Neuronal stem cell (in vitro differentiated cells): ENCODE measurements around the gene LSM14B.

Experiments
- DNase-seq: peaks from one replicate; pipeline ENCODE4 v3.0.0-alpha.2; 2013; ENCODE audit warnings: low spot score
- H2AFZ ChIP-seq: one replicate; pipeline ENCODE4 v1.6.1; 2013; ENCODE audit warnings: mild to moderate bottlenecking, low read length, inconsistent platforms
- H2AK5ac ChIP-seq: 2 replicates; pipeline ENCODE4 v1.6.1; 2013; ENCODE audit warnings: low read depth, mild to moderate bottlenecking, inconsistent platforms, low read length, moderate library complexity, mixed read lengths
- H2BK120ac ChIP-seq: 2 replicates; pipeline ENCODE4 v1.6.1; 2013; ENCODE audit warnings: low read depth, mild to moderate bottlenecking, inconsistent platforms, low read length, moderate library complexity, mixed read lengths
- H2BK12ac ChIP-seq: one replicate; pipeline ENCODE4 v1.6.1; 2013; ENCODE audit warnings: low read length, inconsistent platforms
- H2BK15ac ChIP-seq: 2 replicates; pipeline ENCODE4 v1.6.1; 2013; ENCODE audit warnings: mild to moderate bottlenecking, low read length, inconsistent platforms, mixed read lengths
- H2BK5ac ChIP-seq: one replicate; pipeline ENCODE4 v1.6.1; 2013; ENCODE audit warnings: inconsistent platforms, mild to moderate bottlenecking, low read length, moderate library complexity
- H3K14ac ChIP-seq: one replicate; pipeline ENCODE4 v1.6.1; 2013; ENCODE audit warnings: low read length, inconsistent platforms
- H3K18ac ChIP-seq: 2 replicates; pipeline ENCODE4 v1.6.1; 2013; ENCODE audit warnings: low read length, inconsistent platforms
- H3K23ac ChIP-seq: 2 replicates; pipeline ENCODE4 v1.6.1; 2013; ENCODE audit warnings: low read depth, mild to moderate bottlenecking, mixed read lengths, low read length, inconsistent platforms; ENCODE audit not compliant: poor library complexity
- H3K27ac ChIP-seq: replicated peaks from 3 replicates; pipeline ENCODE4 v1.5.1; 2013; ENCODE audit warnings: low read length, inconsistent platforms
- H3K27me3 ChIP-seq, 3 experiments: 2 replicates each; pipeline ENCODE4 v1.6.1; 2013; ENCODE audit warnings: low read length in 3 of 3, mild to moderate bottlenecking in 2 of 3, inconsistent platforms in 1 of 3, low read depth in 1 of 3, mixed read lengths in 1 of 3, moderate library complexity in 1 of 3; ENCODE audit not compliant: control insufficient read depth in 3 of 3, insufficient read depth in 3 of 3
- H3K36me3 ChIP-seq, 2 donors: replicated peaks in 1 of 2; 2 replicates each; pipeline ENCODE4 v1.6.1; 2013; ENCODE audit warnings: low read length in 2 of 2; ENCODE audit not compliant: control insufficient read depth in 2 of 2, insufficient read depth in 2 of 2
- H3K4ac ChIP-seq: 2 replicates; pipeline ENCODE4 v1.6.1; 2013; ENCODE audit warnings: inconsistent platforms, mild to moderate bottlenecking, low read length, moderate library complexity
- H3K4me1 ChIP-seq, 2 donors: 1 replicate in 1 of 2; 2 replicates in 1 of 2; pipeline ENCODE4 v1.6.1; 2013; ENCODE audit warnings: low read length in 2 of 2, low read depth in 1 of 2; ENCODE audit not compliant: control insufficient read depth in 2 of 2, insufficient read depth in 1 of 2
- H3K4me2 ChIP-seq: one replicate; pipeline ENCODE4 v1.6.1; 2013; ENCODE audit warnings: mild to moderate bottlenecking, low read length, inconsistent platforms; ENCODE audit not compliant: insufficient read depth, poor library complexity, severe bottlenecking
- H3K4me3 ChIP-seq, 2 donors: 2 replicates each; pipeline ENCODE4 v1.5.1; 2013; ENCODE audit warnings: low read length in 2 of 2, mild to moderate bottlenecking in 2 of 2, inconsistent platforms in 1 of 2, moderate library complexity in 1 of 2
- H3K79me1 ChIP-seq: one replicate; pipeline ENCODE4 v1.6.1; 2013; ENCODE audit warnings: low read depth, mild to moderate bottlenecking, inconsistent platforms, low read length, moderate library complexity
- H3K9ac ChIP-seq: one replicate; pipeline ENCODE4 v1.6.1; 2013; ENCODE audit warnings: mild to moderate bottlenecking, low read depth, low read length, inconsistent platforms; ENCODE audit not compliant: poor library complexity
- H3K9me3 ChIP-seq, 2 donors: replicated peaks in 1 of 2; 2 replicates each; pipeline versions ENCODE3 to v1.6.1; 2013; ENCODE audit warnings: low read length in 2 of 2, mild to moderate bottlenecking in 2 of 2, inconsistent platforms in 1 of 2, low read depth in 1 of 2, mixed read lengths in 1 of 2, moderate library complexity in 1 of 2; ENCODE audit not compliant: control insufficient read depth in 2 of 2, insufficient read depth in 1 of 2
- H4K8ac ChIP-seq: one replicate; pipeline ENCODE4 v1.6.1; 2013; ENCODE audit warnings: low read depth, mild to moderate bottlenecking, inconsistent platforms, low read length, moderate library complexity
- H4K91ac ChIP-seq: one replicate; pipeline ENCODE4 v1.6.1; 2013; ENCODE audit warnings: low read length, low read depth, mild to moderate bottlenecking, inconsistent platforms; ENCODE audit not compliant: poor library complexity
- WGBS, 2 donors: extraction: QIAGEN DNeasy Blood & Tissue Kit; methylation state at CpG; one replicate each; pipeline ENCODE4 v1.1.7; 2013; ENCODE audit warnings: missing lambda C conversion rate in 2 of 2, mixed read lengths in 1 of 2; ENCODE audit not compliant: insufficient read length in 2 of 2, insufficient replicate concordance in 1 of 2; ENCODE audit errors: extremely low coverage in 2 of 2; 5-methylcytosine and 5-hydroxymethylcytosine counted together

LSM14B gene

DNA sequence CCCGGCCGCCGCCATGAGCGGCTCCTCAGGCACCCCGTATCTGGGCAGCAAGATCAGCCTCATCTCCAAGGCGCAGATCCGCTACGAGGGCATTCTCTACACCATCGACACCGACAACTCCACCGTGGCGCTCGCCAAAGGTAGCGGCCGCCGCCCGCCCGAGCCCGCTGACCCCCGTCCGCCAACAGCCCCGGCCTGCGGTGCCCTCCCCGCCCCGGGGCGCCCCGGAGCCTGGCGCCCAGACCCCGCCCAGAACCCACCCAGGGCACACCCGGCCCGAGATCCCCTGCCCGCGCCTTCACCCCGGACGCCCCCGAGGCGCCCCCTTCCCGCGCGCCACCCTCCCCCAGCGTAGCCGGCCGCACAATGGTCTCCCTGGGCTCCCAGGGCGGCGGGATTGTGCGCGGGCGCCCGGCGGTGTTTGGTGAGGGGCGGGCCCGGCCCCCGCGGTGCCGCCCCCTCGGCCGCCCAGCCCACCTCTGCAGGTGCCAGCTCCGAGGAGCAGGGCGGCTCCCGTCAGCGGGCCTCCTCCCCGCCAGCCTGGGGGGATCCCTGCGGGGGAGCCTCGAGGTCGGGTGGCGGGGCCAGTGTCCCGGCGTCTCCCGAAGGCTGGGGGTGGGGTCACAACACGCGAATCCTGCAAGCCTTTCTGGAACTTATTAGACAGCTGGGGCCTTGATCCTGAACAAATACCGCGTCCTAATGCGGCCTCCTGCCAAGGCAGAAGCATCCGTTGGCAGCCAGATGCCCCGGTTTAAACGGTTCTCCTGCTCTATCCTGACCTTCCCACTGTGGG lies 577 bp downstream of the LSM14B start:
- DNase-seq: no peak
- peak overlapping the region; percentile 75 for H2AFZ ChIP-seq
- peak overlapping the region; percentile 80 for H3K4me2 ChIP-seq
- H3K18ac ChIP-seq: peak overlapping the region; percentile 100
- no peaks in the 10 kb centered on the region for H3K27me3 ChIP-seq
- no peak overlapping the region for H4K8ac ChIP-seq
- peak overlapping the region; percentile 27 for H3K23ac ChIP-seq
- peak overlapping the region; percentile 72 for H3K14ac ChIP-seq
- peaks cover 17% of the 10 kb centered on the region for H3K79me1 ChIP-seq
- H3K9ac ChIP-seq: peak overlapping the region; percentile 96
- no CpG with 5 or more reads among the region's 77 CpGs for WGBS, 2 donors
- peaks cover 12 to 21% of the 10 kb centered on the region in 2 donors for H3K4me1 ChIP-seq
- no peak overlapping the region for H3K4ac ChIP-seq
- peaks cover 29 to 44% of the 10 kb centered on the region in 2 donors for H3K36me3 ChIP-seq
- peak overlapping the region; percentile 19 for H2BK5ac ChIP-seq
- H4K91ac ChIP-seq: no peak overlapping the region
- peak overlapping the region; percentile 50 for H2BK120ac ChIP-seq
- H2AK5ac ChIP-seq: peak overlapping the region; percentile 76
- H3K9me3 ChIP-seq: no peaks in the 10 kb centered on the region
- no peak overlapping the region for H2BK12ac ChIP-seq
- H3K27ac ChIP-seq: peak overlapping the region; percentile 74
- H3K4me3 ChIP-seq: peak overlapping the region; percentile 87 to 93
- peak overlapping the region; percentile 82 for H2BK15ac ChIP-seq

DNA sequence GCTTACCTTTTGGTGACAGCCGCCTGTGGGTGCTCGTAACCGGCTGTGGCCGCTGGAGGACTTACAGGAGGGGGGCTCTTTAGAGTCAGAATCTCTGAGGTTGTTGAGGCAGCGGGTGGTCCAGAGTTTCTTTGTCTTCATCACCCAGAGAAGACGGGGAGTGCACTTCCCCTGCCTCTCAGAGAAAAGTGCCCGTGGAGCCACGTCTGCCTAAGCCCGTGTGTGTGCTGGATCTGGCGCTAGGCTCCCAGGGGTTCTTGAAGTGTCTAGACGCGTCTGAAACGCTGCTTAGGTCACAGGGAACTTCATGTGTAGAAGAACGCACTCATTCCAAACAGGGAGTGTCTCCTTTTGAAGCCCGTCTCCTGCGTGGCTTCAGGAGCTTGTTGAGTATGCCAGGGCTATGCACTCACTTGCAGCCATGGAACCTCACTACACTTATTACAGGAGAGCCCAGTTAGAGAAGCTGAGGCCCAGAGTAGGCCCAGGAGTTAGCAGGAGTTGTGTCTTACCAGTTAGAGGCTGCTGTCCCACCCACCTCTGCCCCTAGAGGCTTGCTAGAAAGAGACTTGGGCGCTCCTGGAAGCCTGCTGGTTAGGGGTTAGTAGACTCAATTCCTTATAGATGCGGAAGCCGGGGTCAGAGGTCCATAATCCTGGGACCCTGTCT lies 1.3 kb downstream of the LSM14B start:
- H3K9me3 ChIP-seq: no peaks in the 10 kb centered on the region
- no CpG with 5 or more reads among the region's 19 CpGs for WGBS, 2 donors
- no peak for DNase-seq

DNA sequence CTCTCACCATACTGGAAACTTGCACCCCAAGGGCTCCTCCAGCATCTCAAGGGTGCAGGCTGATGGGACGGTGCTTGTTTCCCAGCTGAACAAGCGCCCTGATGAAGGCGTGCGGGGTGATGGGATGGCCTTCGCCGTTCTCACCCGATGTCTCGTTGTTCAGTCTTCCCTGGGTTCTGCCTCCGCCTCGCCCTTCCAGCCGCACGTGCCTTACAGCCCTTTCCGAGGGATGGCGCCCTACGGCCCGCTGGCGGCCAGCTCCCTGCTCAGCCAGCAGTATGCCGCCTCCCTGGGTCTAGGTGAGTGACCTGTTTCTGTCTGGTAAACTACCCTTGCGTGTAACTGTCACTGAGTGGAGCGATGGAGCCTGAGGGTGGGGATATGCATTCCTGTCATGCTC lies 3.9 kb downstream of the LSM14B start:
- H3K79me1 ChIP-seq: peaks cover 17% of the 10 kb centered on the region
- H2BK12ac ChIP-seq: no peak overlapping the region
- H3K4ac ChIP-seq: no peak overlapping the region
- peaks cover 9 to 10% of the 10 kb centered on the region in 2 donors for H3K4me1 ChIP-seq
- peak overlapping the region; percentile 38 for H3K9ac ChIP-seq
- no peak overlapping the region for H4K91ac ChIP-seq
- H2BK120ac ChIP-seq: no peak overlapping the region
- H3K23ac ChIP-seq: peak overlapping the region; percentile 75
- no peak overlapping the region for H2BK15ac ChIP-seq
- no peak overlapping the region for H3K14ac ChIP-seq
- H3K27ac ChIP-seq: no peak overlapping the region
- no peak for DNase-seq
- no peak overlapping the region for H3K4me3 ChIP-seq
- no peak overlapping the region for H2BK5ac ChIP-seq
- no peaks in the 10 kb centered on the region for H3K9me3 ChIP-seq
- no peak overlapping the region for H3K4me2 ChIP-seq
- H3K36me3 ChIP-seq: peaks cover 55 to 76% of the 10 kb centered on the region in 2 donors
- WGBS, 2 donors: no CpG with 5 or more reads among the region's 20 CpGs
- no peaks in the 10 kb centered on the region for H3K27me3 ChIP-seq
- no peak overlapping the region for H2AK5ac ChIP-seq
- no peak overlapping the region for H3K18ac ChIP-seq
- H2AFZ ChIP-seq: no peak overlapping the region
- H4K8ac ChIP-seq: no peak overlapping the region

More for the DNA sequence above, 1.3 kb downstream of the LSM14B start:
- Histone ChIP-seq H3K4me1 (peaks cover 10 to 13% of the 10 kb centered on the region in 2 donors), H4K8ac (no peak overlapping the region), H2AFZ (no peak overlapping the region), H3K79me1 (peaks cover 17% of the 10 kb centered on the region), H2BK120ac (no peak overlapping the region), H3K18ac (peak overlapping the region; percentile 100), H4K91ac (no peak overlapping the region), H3K4me3 (peak overlapping the region; percentile 87 to 93), H3K14ac (no peak overlapping the region), H2BK12ac (no peak overlapping the region), H2BK15ac (no peak overlapping the region), H2AK5ac (no peak overlapping the region), H3K9ac (peak overlapping the region; percentile 96), H3K4ac (no peak overlapping the region), H3K4me2 (peak overlapping the region; percentile 80), H3K27me3 (no peaks in the 10 kb centered on the region), H3K36me3 (peaks cover 34 to 51% of the 10 kb centered on the region in 2 donors), H3K23ac (no peak overlapping the region), H2BK5ac (no peak overlapping the region), H3K27ac (no peak overlapping the region)

DNA sequence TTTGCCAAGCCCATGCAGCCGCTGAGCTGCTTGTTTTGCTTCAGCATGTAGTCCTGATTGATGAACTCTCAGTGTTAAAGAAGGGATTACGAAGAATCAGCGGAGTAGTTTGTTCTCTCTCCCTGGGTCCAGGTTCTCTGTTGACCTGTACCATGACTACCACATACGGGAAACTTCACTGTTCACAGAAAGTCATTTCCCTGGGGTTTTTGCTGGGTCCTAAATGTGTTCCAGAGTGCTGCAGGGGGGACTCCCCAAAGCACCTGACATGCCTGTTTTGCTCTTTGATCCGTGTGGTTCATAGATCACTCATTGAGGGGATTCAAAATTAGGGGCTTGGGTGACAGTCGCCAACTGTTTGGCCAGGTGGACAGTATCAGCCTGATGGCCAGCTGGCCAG lies 5.5 kb downstream of the LSM14B start:
- H3K9me3 ChIP-seq: no peaks in the 10 kb centered on the region
- H3K4me2 ChIP-seq: no peak overlapping the region
- no peak overlapping the region for H3K18ac ChIP-seq
- no CpG with 5 or more reads among the region's 6 CpGs for WGBS, 2 donors
- H3K23ac ChIP-seq: no peak overlapping the region
- H3K27me3 ChIP-seq: no peaks in the 10 kb centered on the region
- H2AK5ac ChIP-seq: no peak overlapping the region
- no peak overlapping the region for H2BK120ac ChIP-seq
- no peak for DNase-seq
- H3K14ac ChIP-seq: no peak overlapping the region
- H2BK15ac ChIP-seq: no peak overlapping the region
- no peak overlapping the region for H4K91ac ChIP-seq
- no peak overlapping the region for H3K4ac ChIP-seq
- H3K9ac ChIP-seq: no peak overlapping the region
- peaks cover 9 to 10% of the 10 kb centered on the region in 2 donors for H3K4me1 ChIP-seq
- H3K4me3 ChIP-seq: no peak overlapping the region
- H4K8ac ChIP-seq: no peak overlapping the region
- H2BK12ac ChIP-seq: no peak overlapping the region
- no peak overlapping the region for H3K27ac ChIP-seq
- no peak overlapping the region for H2AFZ ChIP-seq
- H3K36me3 ChIP-seq: peaks cover 71 to 93% of the 10 kb centered on the region in 2 donors
- peaks cover 22% of the 10 kb centered on the region for H3K79me1 ChIP-seq
- no peak overlapping the region for H2BK5ac ChIP-seq
